Fibroblast of skin of right biceps (primary cell): Measurements from ENCODE around the gene AMZ1.

Experiments
- DNase-seq: peaks from one replicate; pipeline ENCODE4 v3.0.0-alpha.2; 2013

Gene AMZ1

DNA sequence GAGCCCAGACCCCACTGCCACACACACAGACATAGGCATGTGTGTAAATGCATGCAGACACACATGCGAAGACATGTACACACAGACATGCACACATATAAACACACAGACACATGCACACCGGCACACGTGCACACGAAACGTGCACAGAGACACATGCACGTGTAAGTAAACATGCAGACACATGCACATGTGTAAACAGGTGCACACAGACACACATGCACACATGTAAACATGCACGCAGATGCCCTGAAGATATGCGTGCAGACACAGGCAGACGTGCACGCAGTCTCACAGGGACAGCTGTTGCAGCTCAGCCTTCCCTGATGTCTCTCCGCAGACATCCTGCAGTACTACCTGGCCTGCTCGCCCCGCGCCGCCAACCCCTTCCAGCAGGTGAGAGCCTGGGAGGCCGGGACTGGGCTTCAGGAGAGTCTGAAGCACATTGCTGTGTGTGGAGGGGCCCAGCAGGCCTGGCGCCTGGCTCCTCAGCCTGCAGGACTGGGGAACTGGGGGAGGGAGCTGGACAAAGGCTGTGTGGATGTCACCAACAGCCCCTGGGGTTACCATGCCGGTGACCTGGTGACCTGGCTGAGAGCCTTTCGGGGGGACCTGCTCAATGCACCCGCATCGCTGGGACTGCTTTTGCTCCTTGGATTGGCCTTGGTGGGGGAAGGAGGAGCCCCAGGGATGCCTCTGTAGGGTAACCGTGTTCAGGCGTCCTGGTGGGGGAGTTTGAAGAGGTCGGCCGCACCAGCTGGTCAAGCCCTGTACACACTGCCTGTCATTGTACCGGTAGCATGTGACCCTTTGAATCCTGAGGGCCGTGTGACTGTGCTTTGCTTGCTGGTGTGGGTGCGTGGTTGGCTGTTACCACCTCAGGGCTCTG, 35.9 kb upstream of the AMZ1 start:
- DNase-seq: no peak

DNA sequence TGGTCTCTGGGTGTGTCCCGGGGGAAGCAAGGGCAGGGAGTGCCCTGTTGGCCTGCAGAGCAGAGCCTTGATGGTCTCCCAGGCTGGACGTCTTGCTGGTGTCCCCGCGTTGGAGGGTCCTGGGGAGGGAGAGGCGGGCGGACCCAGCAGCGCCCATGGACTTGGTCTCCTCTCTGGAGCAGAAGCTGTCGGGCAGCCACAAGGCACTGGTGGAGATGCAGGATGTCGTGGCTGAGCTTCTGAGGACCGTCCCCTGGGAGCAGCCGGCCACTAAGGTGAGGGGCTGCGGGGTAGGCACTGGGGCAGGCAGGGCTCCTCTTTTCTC, 35.3 kb upstream of the AMZ1 start:
- DNase-seq: no peak

DNA sequence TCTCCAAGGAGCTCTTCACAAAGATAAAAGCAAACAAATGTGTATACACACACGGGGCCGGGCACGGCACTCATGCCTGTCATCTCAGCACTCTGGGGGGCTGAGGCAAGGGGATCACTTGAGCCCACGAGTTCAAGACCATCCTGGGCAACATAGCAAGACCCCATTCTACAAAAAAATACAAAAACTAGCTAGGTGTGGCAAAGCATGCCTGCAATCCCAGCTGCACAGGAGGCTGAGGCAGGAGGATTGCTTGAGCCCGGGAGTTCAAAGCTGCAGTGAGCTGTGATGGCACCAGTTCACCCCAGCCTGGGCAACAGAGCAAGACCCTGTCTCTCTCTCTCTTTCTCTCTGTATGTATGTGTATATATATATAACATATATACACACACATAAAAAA, 33.9 kb upstream of the AMZ1 start:
- no peak for DNase-seq

DNA sequence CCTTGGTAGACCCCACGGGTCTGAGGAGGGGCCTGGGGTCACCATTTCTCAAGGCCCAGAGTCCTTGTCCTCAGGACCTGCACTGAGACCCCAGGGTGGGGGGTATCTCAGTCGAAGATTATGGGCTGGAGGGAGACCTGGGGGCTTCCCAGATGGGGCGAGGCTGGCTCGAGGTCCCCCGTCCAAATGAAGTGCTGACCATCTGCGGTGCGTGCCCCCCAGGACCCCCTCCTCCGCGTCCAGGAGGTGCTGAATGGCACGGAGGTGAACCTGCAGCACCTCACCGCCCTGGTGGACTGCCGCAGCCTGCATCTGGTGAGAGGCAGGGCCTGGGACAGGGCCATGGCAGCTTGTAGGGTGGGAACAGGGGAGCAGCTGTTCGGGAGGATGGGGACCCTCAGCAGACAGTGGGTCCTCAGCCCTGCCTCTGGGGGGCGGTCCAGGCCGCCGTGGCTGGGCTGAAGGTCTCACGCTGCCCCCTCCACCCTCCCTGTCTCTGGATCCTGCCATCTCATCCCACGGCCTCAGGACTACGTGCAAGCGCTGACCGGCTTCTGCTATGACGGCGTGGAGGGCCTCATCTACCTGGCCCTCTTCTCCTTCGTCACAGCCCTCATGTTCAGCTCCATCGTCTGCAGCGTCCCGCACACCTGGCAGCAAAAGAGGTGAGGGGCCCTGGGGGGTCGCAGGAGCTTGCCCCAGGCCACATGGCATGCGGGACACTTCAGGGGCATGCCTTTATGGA, 32.0 kb upstream of the AMZ1 start:
- DNase-seq: no peak

DNA sequence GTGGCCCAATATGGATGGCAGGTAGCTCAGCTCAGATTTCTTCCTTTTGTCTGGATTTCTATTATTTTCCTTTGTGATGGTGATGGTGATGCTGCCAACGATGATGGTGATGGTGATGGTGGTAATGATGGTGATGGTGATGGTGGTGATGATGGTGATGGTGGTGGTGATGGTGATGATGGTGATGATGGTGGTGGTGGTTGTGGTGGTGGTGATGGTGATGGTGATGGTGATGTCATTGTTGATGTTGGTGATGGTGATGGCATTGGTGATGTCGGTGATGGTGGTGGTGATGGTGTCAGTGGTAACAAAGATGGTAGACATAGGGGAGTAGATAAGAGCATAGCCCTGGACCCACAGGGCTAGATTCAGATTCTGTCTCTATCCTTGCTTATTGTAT, 30.8 kb upstream of the AMZ1 start:
- DNase-seq: no peak

DNA sequence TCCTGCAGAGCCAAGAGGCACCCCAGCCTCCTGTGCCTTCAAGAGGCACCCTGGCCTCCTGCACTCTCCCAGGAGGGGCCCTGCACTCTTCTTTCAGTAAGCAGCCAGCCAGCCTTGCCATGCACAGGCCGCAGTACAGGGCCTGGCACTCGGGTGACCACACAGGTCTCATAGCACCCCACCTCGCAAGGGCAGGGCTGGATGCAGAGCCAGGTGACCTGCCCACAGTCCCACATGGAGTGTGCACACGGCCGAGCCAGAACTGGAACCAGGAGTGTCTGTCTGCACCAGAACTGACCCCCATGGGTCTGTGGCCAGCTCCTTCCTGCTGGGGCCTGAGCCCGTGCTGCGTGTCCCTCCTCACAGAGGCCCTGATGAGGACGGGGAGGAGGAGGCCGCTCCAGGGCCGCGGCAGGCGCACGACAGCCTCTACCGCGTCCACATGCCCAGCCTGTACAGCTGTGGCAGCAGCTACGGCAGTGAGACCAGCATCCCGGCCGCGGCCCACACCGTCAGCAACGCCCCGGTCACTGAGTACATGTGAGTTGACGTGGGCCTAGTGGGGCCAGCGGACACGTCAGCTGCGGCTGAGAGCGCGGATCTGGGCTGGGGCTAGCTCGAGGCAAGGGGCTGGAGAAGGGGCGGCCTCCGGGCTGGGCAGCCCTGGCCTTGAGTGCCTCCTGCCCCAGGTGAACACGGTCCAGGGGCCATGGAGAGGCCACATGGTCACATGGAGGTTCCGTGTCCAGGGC, 29.9 kb upstream of the AMZ1 start:
- no peak for DNase-seq

DNA sequence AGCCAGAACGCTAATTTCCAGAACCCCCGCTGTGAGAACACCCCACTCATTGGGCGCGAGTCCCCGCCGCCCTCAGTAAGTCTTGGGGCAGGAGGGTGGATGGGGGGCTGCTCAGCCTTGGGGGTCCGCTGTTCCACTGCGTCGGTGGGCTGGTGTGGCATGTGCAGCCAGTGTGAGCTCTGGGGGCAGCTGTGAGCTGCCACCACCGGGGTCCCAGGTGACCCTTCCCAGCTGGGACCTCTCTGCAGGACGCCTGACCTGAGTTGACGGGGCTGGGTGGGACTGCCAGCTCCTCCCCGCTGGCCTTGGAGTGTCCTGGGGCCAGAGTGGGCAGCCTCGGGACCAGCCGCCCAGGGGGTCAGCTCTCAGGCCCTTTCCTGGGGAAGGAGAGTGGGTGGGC, 29.1 kb upstream of the AMZ1 start:
- no peak for DNase-seq

DNA sequence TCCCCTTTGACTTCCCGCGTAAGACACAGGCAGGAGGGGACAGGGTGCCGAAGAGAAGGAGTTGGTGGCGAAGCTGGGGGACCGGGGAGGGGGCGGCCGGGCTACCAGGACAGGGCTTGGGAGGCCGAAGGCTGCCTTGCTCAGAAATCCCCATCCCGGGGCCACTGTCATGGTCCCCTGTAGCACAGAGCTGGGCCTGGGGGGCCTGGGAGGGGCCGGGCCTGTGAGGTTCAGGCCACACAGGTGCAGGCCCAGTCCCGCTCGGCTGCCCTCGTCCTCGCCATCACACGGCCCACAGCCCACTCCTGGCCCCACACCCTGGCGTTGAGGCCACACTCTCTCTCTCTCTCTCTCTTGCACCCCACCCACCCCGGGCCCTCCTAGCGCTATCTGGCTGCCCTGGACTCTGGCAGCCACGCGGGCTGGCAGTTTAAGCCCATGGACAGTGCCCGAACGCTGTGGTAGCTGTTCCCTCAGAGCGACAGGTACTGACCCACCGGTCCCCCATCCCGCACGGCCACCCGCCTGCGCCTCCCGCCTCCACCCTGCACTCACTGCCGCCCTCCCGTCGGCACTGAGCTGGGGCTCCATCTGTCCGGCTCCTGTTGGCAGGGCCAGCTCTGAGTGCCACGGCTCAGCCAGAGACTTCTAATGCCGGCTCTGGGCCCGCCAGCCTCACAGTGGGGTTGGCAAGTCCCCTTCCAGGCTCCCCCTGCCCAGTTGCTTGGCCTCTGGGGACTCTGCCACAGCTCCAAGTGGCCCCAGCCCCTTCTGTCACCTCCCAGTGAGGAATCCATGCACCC, 28.2 kb upstream of the AMZ1 start:
- no peak for DNase-seq

DNA sequence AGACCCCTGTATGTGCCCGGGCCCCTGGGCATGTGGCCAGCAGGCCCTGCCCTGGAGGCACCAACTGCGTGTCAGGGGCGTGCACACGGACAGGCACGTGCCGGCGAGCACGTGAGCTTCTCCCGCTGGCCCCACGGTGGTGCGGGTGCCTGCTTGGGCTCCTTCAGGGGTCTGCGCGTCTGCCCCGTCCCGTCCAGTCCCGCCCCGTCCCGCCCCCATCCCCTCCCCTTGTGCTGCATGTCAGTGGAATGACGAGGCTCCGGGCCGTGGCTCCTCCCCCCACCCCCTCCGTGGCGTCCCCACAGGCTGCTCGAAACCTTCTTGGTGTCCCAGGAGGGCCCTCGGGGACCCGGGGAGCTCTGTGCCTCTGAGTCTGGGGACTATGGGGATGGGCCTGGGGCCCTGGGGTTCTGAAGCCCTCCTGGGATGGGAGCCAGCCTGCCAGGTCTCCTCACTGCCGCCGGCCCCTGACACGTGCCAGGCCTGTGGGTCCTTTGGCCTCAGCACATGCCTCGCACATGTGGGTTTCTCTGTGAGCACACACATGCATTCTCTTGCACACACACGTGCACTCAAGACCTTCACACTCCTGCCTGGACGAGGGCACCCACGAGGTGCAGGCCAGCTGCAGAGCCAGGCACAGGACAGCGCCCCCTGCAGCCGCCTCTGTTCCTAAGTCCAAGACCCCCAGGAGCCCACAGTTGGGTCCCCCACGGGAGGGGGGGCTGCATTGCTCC, 27.5 kb upstream of the AMZ1 start:
- peak; percentile 41 for DNase-seq

DNA sequence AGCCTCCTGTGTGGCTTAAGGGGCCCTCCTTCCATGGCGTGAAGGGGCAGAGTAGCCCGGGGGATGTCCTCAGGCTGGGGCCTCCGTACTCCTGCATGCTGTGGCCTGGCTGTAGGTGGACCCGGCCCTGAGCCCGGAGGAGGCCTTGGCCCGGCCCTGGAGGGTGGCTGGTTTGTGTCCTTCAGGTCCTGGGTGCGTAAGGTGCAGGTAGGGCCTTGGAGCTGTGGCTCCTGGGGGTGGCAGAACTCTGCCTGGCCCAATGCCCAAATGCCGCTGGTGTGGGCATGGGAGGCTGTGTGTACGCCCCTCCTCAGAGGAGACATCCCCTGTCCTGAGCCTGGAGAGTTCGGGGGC, 26.9 kb upstream of the AMZ1 start:
- DNase-seq: no peak

DNA sequence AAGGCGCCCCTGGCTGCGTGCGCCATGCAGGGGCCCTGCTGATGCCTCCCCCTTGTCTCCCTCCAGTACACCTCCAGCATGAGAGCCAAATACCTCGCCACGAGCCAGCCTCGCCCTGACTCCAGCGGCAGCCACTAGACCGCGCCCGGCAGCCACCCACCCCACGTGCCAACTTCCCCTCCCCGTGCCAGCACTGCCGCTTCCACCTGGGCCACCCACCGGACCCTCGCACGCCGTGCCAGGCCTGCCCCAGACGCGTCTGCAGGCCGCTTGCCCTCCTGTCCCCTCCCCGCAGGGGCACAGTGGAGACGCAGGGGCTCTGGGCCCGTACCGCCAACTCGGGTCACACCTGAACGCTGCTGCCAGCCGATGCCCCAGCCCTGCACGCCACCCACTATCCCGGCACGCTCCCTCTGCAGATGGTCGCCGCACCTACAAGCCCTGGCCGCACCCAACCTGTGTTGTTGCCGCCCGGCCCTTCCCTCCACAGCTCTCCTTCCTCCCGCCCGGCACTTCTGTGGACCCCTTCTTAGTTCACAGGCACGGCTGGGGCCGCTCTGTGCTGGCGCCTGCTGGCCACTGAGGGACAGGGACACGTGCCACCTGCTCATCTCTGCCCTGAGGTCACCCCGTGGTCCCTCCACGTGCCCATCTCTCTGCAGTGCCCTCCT, 26.3 kb upstream of the AMZ1 start:
- DNase-seq: no peak

DNA sequence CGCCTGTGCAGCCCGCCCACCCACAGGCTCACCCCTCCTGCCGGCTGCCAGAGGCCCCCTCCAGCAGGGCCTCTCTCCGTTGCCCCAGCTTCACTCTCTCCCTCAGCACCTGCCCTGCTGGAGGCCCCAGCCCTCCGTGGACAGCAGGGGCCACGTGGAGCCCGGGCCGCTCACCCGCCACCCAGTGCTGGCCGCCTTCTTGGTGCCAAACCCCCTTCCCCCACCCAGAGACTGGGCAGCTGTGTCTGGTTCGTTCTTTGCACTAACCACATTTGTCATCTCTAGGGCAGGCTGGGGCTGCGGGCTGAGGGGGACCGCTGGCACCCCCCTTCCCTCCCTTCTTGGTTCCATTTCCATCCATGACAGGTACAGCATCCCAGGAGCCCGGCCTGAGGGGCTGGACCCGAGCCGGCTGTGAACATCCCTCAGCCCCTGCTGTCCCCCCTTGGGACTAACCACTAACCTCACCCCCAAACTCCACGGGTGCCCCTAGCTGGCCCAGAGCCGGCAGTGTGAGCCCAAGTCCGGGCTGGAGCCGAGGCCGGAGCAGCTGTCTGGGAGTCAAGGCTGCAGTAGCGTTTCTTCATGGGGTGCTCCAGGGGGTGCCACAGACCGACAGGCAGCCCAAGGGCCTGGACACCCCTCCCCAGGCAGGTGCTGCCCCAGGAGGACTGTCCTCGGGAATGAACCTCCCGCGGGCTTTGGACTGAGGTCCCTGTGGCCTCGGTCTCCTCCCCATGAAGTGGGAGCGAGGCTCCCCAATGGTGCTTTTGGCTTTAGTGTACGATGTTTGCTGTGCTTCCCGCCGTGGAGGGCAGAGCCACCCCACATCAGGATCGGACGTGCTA, 25.5 kb upstream of the AMZ1 start:
- no peak for DNase-seq

DNA sequence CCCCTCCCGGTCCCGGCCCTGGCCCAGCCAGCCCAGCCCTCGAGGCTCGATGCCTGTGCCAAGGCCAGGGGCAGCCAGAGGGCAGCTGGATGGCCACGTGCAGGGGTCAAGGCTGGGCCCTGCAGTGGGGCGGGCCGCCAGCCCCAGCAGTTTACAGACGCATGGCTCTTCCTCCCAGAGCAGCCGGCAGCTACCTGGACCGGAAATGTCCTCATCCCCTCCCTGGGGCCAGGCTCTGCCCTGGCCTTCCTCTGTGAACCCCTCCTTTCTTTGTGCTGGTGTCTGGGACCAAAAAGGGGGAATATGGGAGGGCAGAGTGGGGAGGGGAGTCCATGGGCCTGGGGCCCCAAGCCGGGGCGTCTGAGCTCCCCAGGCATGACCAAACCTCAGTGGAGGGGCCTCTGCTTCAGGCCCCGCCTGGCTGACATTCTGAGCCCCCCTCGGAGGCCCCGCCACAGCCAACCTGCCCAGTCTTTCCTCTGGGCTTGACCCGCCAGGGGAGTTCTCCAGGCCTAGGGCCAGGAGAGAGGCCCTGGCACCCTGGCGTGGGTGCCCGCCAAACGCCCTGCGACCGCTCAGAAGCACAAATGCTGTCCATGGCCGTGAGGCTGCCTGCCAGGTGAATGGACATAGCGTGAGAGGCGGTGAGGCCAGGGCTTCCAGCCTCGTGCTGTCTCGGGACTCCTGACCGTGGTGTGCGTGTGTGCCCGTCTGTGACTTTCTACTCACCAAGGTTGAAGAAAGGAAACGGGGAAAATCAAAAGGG, 24.7 kb upstream of the AMZ1 start:
- DNase-seq: no peak

DNA sequence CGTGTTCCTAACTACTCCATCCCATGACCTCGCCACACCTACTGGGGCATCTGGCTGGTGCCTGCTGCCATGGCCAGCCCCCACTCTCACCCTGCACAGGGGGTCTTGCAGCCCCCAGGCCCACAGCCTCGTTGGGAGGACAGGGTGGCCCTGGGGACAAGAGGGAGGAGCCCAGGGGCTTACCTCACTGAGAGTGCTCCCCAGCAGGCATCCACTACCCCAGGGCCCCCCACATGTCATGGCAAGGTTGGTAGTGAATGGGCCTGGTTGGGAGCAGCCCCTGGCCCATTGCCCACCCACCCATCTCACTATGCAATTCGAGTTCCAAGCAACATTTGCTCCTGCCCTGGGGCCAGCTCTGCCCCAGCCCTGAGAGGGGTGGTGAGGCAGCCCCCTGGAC, 24.0 kb upstream of the AMZ1 start:
- DNase-seq: no peak

DNA sequence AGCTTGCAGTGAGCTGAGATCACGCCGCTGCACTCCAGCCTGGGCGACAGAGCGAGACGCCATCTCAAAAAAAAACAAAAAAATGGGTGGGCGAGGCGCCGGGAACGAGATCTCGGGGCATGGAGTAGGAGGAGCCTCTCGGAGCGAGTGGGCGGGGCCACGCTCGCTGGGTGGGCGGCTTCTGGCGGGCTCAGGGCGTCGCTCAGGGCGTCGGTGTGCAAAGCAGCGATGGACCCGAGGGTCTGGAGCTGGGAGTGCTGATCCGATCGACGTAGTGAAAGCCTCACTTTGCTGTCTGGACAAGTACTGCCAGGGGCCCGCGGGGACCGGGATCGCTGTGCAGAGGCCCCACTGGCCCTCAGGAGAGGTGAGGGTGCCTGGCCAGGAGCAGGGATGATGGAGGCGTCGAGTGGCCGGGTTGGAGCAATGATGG, 22.6 kb upstream of the AMZ1 start:
- no peak for DNase-seq

DNA sequence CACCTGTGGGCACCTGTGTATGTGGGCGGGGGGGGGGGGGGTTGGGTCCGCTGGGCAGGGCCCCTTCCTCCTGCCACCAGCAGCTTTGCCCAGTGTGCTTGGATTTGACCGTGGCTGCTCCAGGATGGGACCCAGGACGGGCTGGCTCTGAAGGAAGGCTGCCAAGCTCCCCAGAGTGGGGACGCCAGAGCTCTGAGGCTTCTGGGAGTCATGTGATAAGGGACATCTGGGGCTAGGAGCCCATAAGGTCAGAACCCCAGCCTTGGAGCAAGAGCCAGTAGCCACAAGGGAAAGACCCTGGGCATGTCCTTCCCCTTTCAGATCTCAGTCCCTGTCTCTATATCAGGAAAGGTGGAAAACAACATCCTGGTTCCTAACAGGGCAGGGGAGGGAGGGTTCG, 21.8 kb upstream of the AMZ1 start:
- DNase-seq: no peak

DNA sequence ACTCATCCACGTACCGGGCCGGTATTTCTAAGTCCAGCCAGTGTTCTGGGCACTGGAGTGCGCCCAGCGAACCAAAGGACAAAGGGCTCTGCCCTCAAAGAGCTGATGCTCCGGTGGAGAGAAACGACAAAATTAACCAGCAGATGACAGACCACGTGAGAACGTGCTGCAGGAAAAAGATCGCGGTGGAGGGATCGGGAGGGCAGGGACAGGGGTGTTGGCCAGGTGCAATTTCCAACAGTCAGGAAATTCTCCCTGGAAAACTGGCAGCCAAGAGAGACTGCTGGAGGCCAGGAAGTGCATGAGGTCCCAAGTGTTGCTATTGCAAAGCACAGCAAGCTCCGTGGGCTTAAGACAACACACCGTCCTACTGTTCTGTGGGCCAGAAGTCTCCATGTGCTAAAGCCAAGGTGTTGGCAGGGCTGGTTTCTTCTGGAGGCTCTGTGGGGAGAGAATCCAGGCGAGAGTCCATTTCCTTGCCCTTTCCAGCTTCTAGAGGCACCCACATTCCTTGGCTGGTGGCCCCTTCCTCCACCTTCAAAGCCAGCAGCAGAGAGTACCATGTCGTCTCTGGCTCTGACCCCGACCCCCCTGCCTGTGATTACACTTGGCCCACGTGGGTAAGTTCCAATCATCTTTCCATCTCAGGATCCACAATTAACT, 21.3 kb upstream of the AMZ1 start:
- DNase-seq: no peak

DNA sequence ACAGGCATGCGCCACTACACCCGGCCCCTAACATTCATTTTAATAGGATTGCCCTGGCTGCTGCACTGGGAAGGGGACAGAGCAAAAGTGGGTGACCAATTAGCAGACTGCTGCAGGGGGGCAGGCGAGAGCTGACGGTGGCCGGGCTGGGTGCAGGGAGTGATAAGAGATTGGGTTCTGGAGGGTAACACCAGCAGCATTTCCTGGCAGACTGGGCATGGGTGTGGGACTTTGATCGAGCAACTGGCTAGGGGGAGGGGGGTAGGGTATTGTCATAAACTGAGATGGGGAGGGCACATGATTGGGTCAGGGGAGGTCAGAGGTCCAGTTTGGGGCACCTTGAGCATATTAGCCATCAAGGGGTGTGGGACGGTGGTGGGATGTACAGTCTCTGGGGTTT, 20.2 kb upstream of the AMZ1 start:
- DNase-seq: no peak

DNA sequence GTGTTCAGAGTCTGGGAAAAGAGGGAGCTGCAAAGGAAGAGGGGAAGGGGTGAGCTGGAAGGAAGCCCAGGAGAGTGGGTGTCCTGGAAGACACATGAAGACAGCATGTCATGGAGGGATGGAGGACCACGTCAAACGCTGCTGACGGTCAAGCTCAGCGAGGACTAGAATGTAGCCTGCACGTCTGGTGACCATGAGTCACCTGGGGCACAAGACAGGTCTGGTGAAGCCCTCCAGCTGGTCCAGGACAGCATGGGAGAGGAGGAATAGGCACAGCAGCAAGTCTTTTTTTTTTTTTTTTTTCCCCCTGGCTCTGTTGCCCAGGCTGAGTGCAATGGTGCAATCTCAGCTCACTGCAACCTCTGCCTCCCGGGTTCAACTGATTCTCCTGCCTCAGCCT, 19.6 kb upstream of the AMZ1 start:
- no peak for DNase-seq
